Activated CD4-positive, alpha-beta memory T cell treated with anti-CD3 and anti-CD28 coated beads, Interleukin-2, amount 10 ng/mL, durations not matched to agents 7 days and 5 days (primary cell): ENCODE results near the gene CLDND2. TPM values are rescaled to one million over a fixed set of nuclear protein-coding genes. Genes with fewer than 3 reads are reported as not detected.
A peak's percentile ranks its signal among the peaks of the same experiment; 100 is the strongest.

Source experiments
- CTCF ChIA-PET: fragments of 350-600 bp; sonication (Branson Sonifier 250); formaldehyde crosslinking; loops from one replicate; lab custom pipeline; 2021; ENCODE audit warnings: antibody characterized with exemption, inconsistent platforms; lab: Charles Lee
- POLR2A ChIA-PET: fragments of 350-600 bp; sonication (Branson Sonifier 250); formaldehyde crosslinking; loops from one replicate; lab custom pipeline; 2021; ENCODE audit warnings: antibody characterized with exemption; lab: Charles Lee
- DNase-seq: peaks from one replicate; pipeline ENCODE4 v3.0.0-alpha.2; 2020
- H3K27ac Mint-ChIP-seq: one replicate; pipeline ENCODE4 v1.8.0; 2021; ENCODE audit warnings: mild to moderate bottlenecking, mixed read lengths
- H3K27me3 Mint-ChIP-seq: one replicate; pipeline ENCODE4 v1.8.0; 2021; ENCODE audit warnings: mixed read lengths
- H3K36me3 Mint-ChIP-seq: one replicate; pipeline ENCODE4 v1.8.0; 2021; ENCODE audit warnings: low read depth, mixed read lengths
- H3K4me1 Mint-ChIP-seq: one replicate; pipeline ENCODE4 v1.8.0; 2021; ENCODE audit warnings: mixed read lengths
- H3K4me3 Mint-ChIP-seq: one replicate; pipeline ENCODE4 v1.8.0; 2021; ENCODE audit warnings: mild to moderate bottlenecking, mixed read lengths
- H3K9me3 Mint-ChIP-seq: one replicate; pipeline ENCODE4 v1.8.0; 2021; ENCODE audit warnings: mixed read lengths
- total RNA-seq, 2 experiments: library from RNA; stranded (reverse); gene quantifications; one replicate each; pipeline ENCODE4 v1.2.3, GENCODE V29; 2021

The CLDND2 gene
- total RNA-seq, 2 experiments from 2014 or later: 6.4 to 8.2 TPM

GRCh38 chr19:51347209-51347928, 21.4 kb downstream of the CLDND2 start:
- POLR2A ChIA-PET: no interaction called here
- CTCF ChIA-PET: interaction anchor here (1.0 kb wide), 1 partner anchor 51 kb away, joined by 4 read pairs; no protein-coding TSS in a partner anchor
- Mint-ChIP-seq H3K36me3 (peaks cover 33% of the 10 kb centered on the region), H3K4me1 (no peaks in the 10 kb centered on the region), H3K4me3 (no peak overlapping the region), H3K27me3 (no peaks in the 10 kb centered on the region), H3K27ac (no peak overlapping the region), H3K9me3 (no peaks in the 10 kb centered on the region)
- no peak for DNase-seq

GRCh38 chr19:51346742-51347141, 22.1 kb downstream of the CLDND2 start:
- H3K27me3 Mint-ChIP-seq: no peaks in the 10 kb centered on the region
- H3K4me1 Mint-ChIP-seq: no peaks in the 10 kb centered on the region
- no peak for DNase-seq
- H3K9me3 Mint-ChIP-seq: no peaks in the 10 kb centered on the region
- CTCF ChIA-PET: no interaction called here
- peaks cover 27% of the 10 kb centered on the region for H3K36me3 Mint-ChIP-seq
- no peak overlapping the region for H3K27ac Mint-ChIP-seq
- POLR2A ChIA-PET: no interaction called here
- no peak overlapping the region for H3K4me3 Mint-ChIP-seq

GRCh38 chr19:51345076-51345620, 23.7 kb downstream of the CLDND2 start:
- H3K4me1 Mint-ChIP-seq: no peaks in the 10 kb centered on the region
- H3K36me3 Mint-ChIP-seq: peaks cover 18% of the 10 kb centered on the region
- CTCF ChIA-PET: no interaction called here
- peaks cover 7% of the 10 kb centered on the region for H3K27me3 Mint-ChIP-seq
- H3K4me3 Mint-ChIP-seq: no peak overlapping the region
- H3K9me3 Mint-ChIP-seq: no peaks in the 10 kb centered on the region
- H3K27ac Mint-ChIP-seq: no peak overlapping the region
- POLR2A ChIA-PET: interaction anchor here (1.3 to 2.1 kb wide), 2 partner anchors 23 to 49 kb away, joined by 3 to 5 read pairs; no protein-coding TSS in a partner anchor
- DNase-seq: no peak

- no peaks in the 10 kb centered on the region for H3K9me3 Mint-ChIP-seq
- CTCF ChIA-PET: interaction anchor here (1.0 to 5.0 kb wide), 5 partner anchors 23 to 131 kb away, joined by 3 to 33 read pairs (median 3); no protein-coding TSS in a partner anchor
- DNase-seq: no peak
Observed at GRCh38 chr19:51342631-51343569, 25.9 kb downstream of the CLDND2 start.

GRCh38 chr19:51341976-51342580, 26.7 kb downstream of the CLDND2 start, which contains the start of gene VSIG10L:
Gene VSIG10L, minus strand, starts transcription at chr19:51342139. Its CDS starts 15 bp downstream, at chr19:51342124.
- ChIA-PET POLR2A (interaction anchor here (0.7 to 5.2 kb wide), 8 partner anchors 8 to 55 kb away, joined by 3 to 37 read pairs (median 4); partner anchors contain the start of genes CLDND2, ETFB and NKG7), CTCF (interaction anchor here (1.0 to 5.0 kb wide), 4 partner anchors 23 to 319 kb away, joined by 3 to 33 read pairs (median 3); no protein-coding TSS in a partner anchor)
- peaks cover 14% of the 10 kb centered on the region for H3K36me3 Mint-ChIP-seq
- H3K9me3 Mint-ChIP-seq: no peaks in the 10 kb centered on the region
- H3K27me3 Mint-ChIP-seq: peaks cover 7% of the 10 kb centered on the region
- H3K4me3 Mint-ChIP-seq: peak within 1 kb of the TSS; percentile 21
- H3K27ac Mint-ChIP-seq: no peak within 1 kb of the TSS
- peaks cover 12% of the 10 kb centered on the region for H3K4me1 Mint-ChIP-seq
- no peak for DNase-seq

More at GRCh38 chr19:51342631-51343569, 25.9 kb downstream of the CLDND2 start:
- peaks cover 18% of the 10 kb centered on the region for H3K36me3 Mint-ChIP-seq
- peaks cover 12% of the 10 kb centered on the region for H3K4me1 Mint-ChIP-seq
- H3K27ac Mint-ChIP-seq: no peak overlapping the region
- POLR2A ChIA-PET: interaction anchor here (1.0 to 5.2 kb wide), 10 partner anchors 7 to 98 kb away, joined by 3 to 37 read pairs (median 4); partner anchors contain the start of genes CLDND2 and ETFB
- H3K4me3 Mint-ChIP-seq: no peak overlapping the region
- H3K27me3 Mint-ChIP-seq: peaks cover 7% of the 10 kb centered on the region

- no peak for DNase-seq
- POLR2A ChIA-PET: interaction anchor here (0.8 to 5.2 kb wide), 7 partner anchors 14 to 56 kb away, joined by 3 to 37 read pairs (median 4); partner anchors contain the start of genes CLDND2, ETFB and NKG7
- peaks cover 5% of the 10 kb centered on the region for H3K36me3 Mint-ChIP-seq
- peaks cover 7% of the 10 kb centered on the region for H3K27me3 Mint-ChIP-seq
- no peaks in the 10 kb centered on the region for H3K9me3 Mint-ChIP-seq
- H3K4me3 Mint-ChIP-seq: peak overlapping the region; percentile 21
- CTCF ChIA-PET: interaction anchor here (1.2 to 5.0 kb wide), 4 partner anchors 9 to 320 kb away, joined by 3 to 33 read pairs (median 12); no protein-coding TSS in a partner anchor
- H3K4me1 Mint-ChIP-seq: peaks cover 12% of the 10 kb centered on the region
- no peak overlapping the region for H3K27ac Mint-ChIP-seq
Observed at GRCh38 chr19:51341066-51341465, 27.7 kb downstream of the CLDND2 start.

GRCh38 chr19:51339687-51340656, 28.8 kb downstream of the CLDND2 start:
- ChIA-PET POLR2A (interaction anchor here (0.7 to 5.2 kb wide), 11 partner anchors 15 to 68 kb away, joined by 3 to 37 read pairs (median 4); partner anchors contain the start of genes CLDND2, ETFB and NKG7), CTCF (interaction anchor here (0.7 to 5.0 kb wide), 19 partner anchors 10 to 418 kb away, joined by 3 to 33 read pairs (median 7); partner anchors contain the start of genes C19orf84, CLDND2, ETFB and NKG7)
- H3K9me3 Mint-ChIP-seq: no peaks in the 10 kb centered on the region
- peaks cover 9% of the 10 kb centered on the region for H3K27me3 Mint-ChIP-seq
- H3K4me3 Mint-ChIP-seq: peak overlapping the region; percentile 89
- peaks cover 12% of the 10 kb centered on the region for H3K4me1 Mint-ChIP-seq
- H3K27ac Mint-ChIP-seq: peak overlapping the region; percentile 76
- peak; percentile 98 for DNase-seq
- H3K36me3 Mint-ChIP-seq: peaks cover 4% of the 10 kb centered on the region

- CTCF ChIA-PET: interaction anchor here (0.7 to 5.0 kb wide), 19 partner anchors 11 to 417 kb away, joined by 3 to 33 read pairs (median 7); partner anchors contain the start of genes C19orf84, CLDND2, ETFB and SIGLEC10
- POLR2A ChIA-PET: interaction anchor here (0.7 to 5.2 kb wide), 7 partner anchors 15 to 68 kb away, joined by 3 to 37 read pairs (median 5); partner anchors contain the start of genes CLDND2 and ETFB
- peak overlapping the region; percentile 89 for H3K4me3 Mint-ChIP-seq
- no peaks in the 10 kb centered on the region for H3K9me3 Mint-ChIP-seq
- DNase-seq: no peak
- H3K27me3 Mint-ChIP-seq: peaks cover 9% of the 10 kb centered on the region
- peaks cover 12% of the 10 kb centered on the region for H3K4me1 Mint-ChIP-seq
- peak overlapping the region; percentile 76 for H3K27ac Mint-ChIP-seq
- no peaks in the 10 kb centered on the region for H3K36me3 Mint-ChIP-seq
Observed at GRCh38 chr19:51339313-51339686, 29.5 kb downstream of the CLDND2 start.

GRCh38 chr19:51338563-51339312, 30.1 kb downstream of the CLDND2 start:
- peak; percentile 90 for DNase-seq
- POLR2A ChIA-PET: interaction anchor here (0.7 to 5.2 kb wide), 6 partner anchors 16 to 69 kb away, joined by 3 to 37 read pairs (median 5); partner anchors contain the start of genes CLDND2 and ETFB
- no peaks in the 10 kb centered on the region for H3K9me3 Mint-ChIP-seq
- peak overlapping the region; percentile 89 for H3K4me3 Mint-ChIP-seq
- H3K36me3 Mint-ChIP-seq: no peaks in the 10 kb centered on the region
- CTCF ChIA-PET: interaction anchor here (0.7 to 5.0 kb wide), 19 partner anchors 10 to 323 kb away, joined by 3 to 33 read pairs (median 6); partner anchors contain the start of genes CLDND2, ETFB and SIGLEC10
- peak overlapping the region; percentile 76 for H3K27ac Mint-ChIP-seq
- peaks cover 12% of the 10 kb centered on the region for H3K4me1 Mint-ChIP-seq
- peaks cover 9% of the 10 kb centered on the region for H3K27me3 Mint-ChIP-seq
